Measurements from ENCODE around the gene ASB7.

DNA sequence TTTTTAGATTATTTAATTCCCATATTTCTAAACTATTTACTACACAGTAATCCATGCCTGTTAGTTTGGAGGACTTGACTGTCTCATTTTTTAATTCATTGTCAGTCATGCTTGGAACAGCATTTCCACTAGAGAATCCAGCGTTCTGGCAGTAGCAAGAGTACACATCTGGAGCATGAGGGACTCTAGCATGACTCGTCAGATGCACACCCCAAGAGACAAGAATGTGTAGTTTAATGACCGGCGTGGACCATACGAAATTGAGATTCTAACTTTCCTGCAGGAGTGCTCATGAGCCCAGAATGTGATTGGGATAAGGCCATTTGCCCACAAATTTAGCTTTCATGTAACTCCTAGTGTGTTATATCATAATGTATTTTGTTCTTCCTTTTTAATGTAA is 48.9 kb downstream of the ASB7 start:
- TF ChIP-seq EP300 (IDR thresholded peaks at IDR 0.05) = no peak
- TF ChIP-seq, protein P1, sequence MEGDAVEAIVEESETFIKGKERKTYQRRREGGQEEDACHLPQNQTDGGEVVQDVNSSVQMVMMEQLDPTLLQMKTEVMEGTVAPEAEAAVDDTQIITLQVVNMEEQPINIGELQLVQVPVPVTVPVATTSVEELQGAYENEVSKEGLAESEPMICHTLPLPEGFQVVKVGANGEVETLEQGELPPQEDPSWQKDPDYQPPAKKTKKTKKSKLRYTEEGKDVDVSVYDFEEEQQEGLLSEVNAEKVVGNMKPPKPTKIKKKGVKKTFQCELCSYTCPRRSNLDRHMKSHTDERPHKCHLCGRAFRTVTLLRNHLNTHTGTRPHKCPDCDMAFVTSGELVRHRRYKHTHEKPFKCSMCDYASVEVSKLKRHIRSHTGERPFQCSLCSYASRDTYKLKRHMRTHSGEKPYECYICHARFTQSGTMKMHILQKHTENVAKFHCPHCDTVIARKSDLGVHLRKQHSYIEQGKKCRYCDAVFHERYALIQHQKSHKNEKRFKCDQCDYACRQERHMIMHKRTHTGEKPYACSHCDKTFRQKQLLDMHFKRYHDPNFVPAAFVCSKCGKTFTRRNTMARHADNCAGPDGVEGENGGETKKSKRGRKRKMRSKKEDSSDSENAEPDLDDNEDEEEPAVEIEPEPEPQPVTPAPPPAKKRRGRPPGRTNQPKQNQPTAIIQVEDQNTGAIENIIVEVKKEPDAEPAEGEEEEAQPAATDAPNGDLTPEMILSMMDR (IDR thresholded peaks at IDR 0.05) = no peak
- TF ChIP-seq POLR2A (IDR thresholded peaks at IDR 0.05) = no peak
